H54 (cell line): ENCODE measurements around the gene MKLN1.

Experiments
- DNase-seq: peaks from one replicate; pipeline ENCODE4 v3.0.0; 2011; ENCODE audit warnings: low spot score, mixed read lengths; ENCODE audit not compliant: insufficient read length
- FAIRE-seq: peaks from 3 replicates; lab custom pipeline; 2011; peaks lifted over from hg19 to GRCh38; lab: Jason Lieb, UNC
- POLR2A ChIP-seq: IDR thresholded peaks from 2 replicates; pipeline ENCODE4 v1.6.1; 2011; ENCODE audit warnings: low read depth, mild to moderate bottlenecking, low read length

MKLN1 gene

GRCh38 chr7:131352032-131352431 lies 24.4 kb downstream of the MKLN1 start:
- TF ChIP-seq POLR2A, result no peak
- DNase-seq (no peak), FAIRE-seq (no peak)

DNA sequence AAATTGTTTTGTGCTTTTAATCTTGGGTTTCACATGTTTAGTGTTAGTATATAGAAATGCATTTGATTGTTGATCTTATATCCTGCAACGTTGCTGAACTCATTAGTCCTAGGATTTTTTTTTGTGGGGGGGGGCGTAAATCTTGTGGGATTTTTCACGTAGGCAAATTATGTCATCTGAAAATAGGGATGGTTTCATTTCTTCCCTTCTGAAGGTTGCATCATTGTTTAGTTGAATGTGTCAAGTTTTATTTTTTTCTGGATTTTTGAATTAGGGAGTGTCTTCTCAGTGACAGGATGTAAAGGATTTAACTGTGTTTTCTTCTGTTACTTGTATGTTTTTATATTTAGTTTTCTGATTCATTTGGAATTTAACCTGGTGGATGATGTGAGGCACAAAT lies 26.7 kb downstream of the MKLN1 start:
- DNase-seq (no peak), FAIRE-seq (no peak)
- no peak for TF ChIP-seq POLR2A

DNA sequence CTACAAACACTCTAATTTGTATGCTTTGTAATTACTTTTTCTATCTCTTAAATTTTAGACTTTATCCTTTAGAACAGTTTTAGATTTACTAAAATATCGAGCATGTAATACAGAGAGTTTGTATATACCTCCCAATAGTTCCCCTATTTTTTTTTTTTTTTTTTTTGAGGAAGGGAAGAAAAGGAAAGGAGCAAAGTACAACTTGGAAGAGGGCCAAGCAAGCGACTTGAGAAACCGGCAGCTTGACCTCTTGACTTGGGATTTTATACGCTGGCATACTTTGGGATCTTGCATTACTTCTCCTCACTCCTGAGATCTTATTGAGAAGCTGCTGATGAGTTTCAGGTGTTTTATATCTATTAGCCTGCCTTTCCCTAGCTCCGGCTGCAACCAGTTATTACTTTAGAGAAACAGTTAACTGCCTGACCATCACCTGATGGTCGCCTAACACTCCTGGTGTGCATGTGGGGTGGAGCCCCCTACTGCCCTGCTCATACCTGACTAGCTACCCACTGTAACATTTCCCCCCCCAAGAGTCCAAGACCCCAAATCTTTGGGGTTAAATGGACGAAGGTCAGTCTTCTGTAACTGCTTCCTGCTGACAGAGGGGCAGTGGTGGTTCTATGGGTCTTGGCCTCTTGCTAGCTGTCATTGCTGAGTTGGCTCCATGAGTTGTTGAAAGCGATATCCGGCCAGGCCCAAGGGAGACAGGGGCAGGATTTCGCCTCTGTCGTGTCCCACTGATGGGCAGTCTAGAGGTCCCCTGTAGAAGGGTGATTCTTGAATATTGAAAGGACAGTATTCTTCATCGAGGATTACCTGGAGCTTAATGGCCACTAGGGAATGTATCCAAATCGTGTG lies 28.5 kb downstream of the MKLN1 start:
- no peak for TF ChIP-seq POLR2A
- DNase-seq (no peak), FAIRE-seq (no peak)

- no peak for FAIRE-seq
- no peak for TF ChIP-seq POLR2A
- no peak for DNase-seq
These were observed 29.7 kb downstream of the MKLN1 start for GRCh38 chr7:131357282-131357880.

GRCh38 chr7:131358636-131359035 lies 31.0 kb downstream of the MKLN1 start:
- DNase-seq (no peak), FAIRE-seq (no peak)
- no peak for TF ChIP-seq POLR2A

- no peak for TF ChIP-seq POLR2A
- FAIRE-seq (peak; percentile 48), DNase-seq (no peak)
These were observed 31.6 kb downstream of the MKLN1 start for GRCh38 chr7:131359136-131359776.

DNA sequence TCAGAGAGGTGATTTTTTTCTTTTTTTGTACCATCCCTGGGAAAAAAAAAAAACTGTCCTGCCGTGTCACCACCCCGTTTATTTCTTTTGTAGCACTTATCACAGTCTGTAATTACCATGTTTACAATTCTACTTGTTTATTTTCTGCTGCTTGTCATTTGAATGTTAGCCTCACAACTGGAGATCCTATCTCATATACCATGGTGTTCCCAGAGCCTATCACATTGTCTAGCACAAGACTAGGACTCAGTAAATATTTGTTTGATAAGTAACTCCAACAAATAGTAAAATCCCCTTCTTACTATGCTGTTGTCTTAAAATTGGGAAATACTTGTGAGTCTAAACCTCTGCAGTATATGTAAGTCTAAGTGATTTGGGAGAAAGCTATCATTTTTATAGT lies 36.0 kb downstream of the MKLN1 start:
- TF ChIP-seq POLR2A, result no peak
- no peak for DNase-seq
- no peak for FAIRE-seq

DNA sequence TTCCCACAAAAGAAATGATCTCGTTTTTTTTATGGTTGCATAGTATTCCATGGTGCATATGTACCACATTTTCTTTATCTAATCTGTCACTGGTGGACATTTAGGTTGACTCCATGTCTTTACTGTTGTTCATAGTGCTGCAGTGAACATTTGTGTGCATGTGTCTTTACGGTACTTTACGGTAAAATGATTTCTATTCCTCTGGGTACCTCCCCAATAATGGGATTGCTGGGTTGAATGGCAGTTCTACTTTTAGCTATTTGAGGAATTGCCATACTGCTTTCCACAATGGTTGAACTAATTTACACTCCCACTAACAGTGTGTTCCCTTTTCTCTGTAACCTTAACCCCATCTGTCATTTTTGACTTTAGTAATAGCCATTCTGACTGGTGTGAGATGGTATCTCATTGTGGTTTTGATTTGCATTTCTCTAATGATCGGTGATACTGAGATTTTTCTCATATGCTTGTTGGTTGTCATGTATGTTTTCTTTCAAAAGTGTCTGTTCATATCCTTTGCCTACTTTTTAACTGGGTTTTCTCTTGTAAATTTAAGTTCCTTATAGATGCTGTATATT lies 37.2 kb downstream of the MKLN1 start:
- TF ChIP-seq POLR2A, result no peak
- FAIRE-seq (peak; percentile 57), DNase-seq (no peak)

DNA sequence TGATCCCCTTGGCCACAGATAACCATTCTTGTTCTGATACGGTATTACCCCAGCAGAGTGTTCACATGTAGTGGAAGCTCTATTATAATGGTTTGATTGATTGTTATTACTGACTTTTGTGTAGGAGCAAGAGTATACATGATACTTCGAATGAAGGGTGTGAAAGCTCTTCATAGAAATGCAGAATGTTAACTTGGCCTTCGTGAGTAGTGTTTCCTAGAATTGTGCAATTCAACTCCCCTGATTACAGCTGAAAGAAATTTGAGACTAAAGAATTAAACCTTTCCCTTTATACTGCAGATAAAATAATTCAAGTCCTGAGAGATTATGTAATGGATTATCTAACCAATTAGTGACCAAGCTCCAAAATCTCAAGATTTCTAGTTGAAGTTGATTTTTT lies 38.2 kb downstream of the MKLN1 start:
- DNase-seq, result no peak
- no peak for TF ChIP-seq POLR2A
- FAIRE-seq, result peak; percentile 30

- peak; percentile 58 for FAIRE-seq
- no peak for DNase-seq
- TF ChIP-seq POLR2A, result no peak
These were observed 41.7 kb downstream of the MKLN1 start for GRCh38 chr7:131369354-131369753.

- DNase-seq, result no peak
- FAIRE-seq, result peak; percentile 82
- TF ChIP-seq POLR2A, result no peak
These were observed 42.9 kb downstream of the MKLN1 start for GRCh38 chr7:131370523-131370968.

GRCh38 chr7:131371411-131371810 lies 43.7 kb downstream of the MKLN1 start:
- FAIRE-seq (no peak), DNase-seq (no peak)
- TF ChIP-seq POLR2A, result no peak

DNA sequence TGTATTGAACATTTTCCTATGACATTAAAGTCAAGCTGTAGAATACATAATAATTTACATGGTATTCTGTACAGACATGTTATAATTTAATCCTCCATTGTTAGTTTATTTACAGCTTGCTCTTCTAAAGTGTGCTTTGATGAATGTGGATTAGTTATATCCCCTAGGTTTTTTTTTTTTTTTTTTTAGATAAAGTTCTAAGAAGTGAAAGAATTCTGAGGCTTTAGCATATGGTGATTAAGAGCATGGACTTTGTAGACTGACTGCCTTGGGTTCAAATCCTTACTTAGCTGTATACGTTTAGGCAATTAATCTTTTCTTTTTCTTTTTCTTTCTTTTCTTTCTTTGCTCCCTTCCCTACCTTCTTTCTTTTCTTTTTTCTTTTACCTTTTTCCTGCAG lies 44.9 kb downstream of the MKLN1 start:
- TF ChIP-seq POLR2A, result no peak
- no peak for FAIRE-seq

GRCh38 chr7:131374821-131375220 lies 47.1 kb downstream of the MKLN1 start:
- TF ChIP-seq POLR2A, result no peak
- DNase-seq, result no peak
- no peak for FAIRE-seq

More for the DNA sequence above, 44.9 kb downstream of the MKLN1 start:
- DNase-seq, result no peak
